ENCODE data around the gene HAGH.

Gene HAGH

DNA sequence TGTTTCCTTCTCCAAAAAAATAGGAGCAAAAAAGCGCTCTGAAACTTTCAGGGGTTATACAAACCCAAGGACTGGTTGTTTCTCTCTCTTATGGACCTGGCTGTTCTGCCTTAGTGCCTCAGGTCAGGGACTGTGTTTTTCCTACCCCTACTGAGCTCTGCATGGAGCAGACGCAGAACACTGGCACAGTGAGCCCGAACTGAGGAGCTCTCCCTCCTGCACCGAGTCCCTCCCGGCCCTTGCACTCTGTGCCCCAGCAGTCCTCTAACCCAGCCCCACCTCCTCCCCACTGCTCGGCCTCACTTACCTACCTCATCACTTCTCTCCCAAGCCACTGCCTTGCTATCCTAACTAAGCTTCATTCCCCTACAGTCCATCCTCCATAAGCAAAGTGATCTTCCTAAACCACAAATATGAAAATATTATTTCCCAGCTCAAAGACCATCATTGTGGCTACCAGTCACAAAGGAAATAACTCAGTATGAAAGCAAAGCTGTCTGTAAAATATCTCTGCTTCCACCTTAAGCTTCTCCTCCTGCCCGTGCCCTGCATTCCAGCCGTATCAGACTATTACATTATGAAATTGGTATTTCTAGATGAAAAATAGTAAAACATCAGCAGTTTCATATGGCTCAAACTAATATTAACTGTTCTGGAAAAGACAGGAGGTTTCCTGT lies 31.7 kb upstream of the HAGH start:
- H3K4me1 ChIP-seq (ENCODE audit: control insufficient read depth, low read depth, low read length): no peaks in the 10 kb centered on the region
- H3K27ac ChIP-seq (ENCODE audit: low read length): no peak overlapping the region
- H3K36me3 ChIP-seq (ENCODE audit: control insufficient read depth, low read depth, low read length): no peaks in the 10 kb centered on the region
- H3K9ac ChIP-seq (ENCODE audit: low read length): no peak overlapping the region
- H3K9me3 ChIP-seq (ENCODE audit: control insufficient read depth, low read depth, low read length): no peaks in the 10 kb centered on the region
- H3K4me3 ChIP-seq (ENCODE audit: low read length): no peak overlapping the region
- peaks cover 73% of the 10 kb centered on the region for H3K27me3 ChIP-seq (ENCODE audit: control insufficient read depth, insufficient read depth, low read length)

DNA sequence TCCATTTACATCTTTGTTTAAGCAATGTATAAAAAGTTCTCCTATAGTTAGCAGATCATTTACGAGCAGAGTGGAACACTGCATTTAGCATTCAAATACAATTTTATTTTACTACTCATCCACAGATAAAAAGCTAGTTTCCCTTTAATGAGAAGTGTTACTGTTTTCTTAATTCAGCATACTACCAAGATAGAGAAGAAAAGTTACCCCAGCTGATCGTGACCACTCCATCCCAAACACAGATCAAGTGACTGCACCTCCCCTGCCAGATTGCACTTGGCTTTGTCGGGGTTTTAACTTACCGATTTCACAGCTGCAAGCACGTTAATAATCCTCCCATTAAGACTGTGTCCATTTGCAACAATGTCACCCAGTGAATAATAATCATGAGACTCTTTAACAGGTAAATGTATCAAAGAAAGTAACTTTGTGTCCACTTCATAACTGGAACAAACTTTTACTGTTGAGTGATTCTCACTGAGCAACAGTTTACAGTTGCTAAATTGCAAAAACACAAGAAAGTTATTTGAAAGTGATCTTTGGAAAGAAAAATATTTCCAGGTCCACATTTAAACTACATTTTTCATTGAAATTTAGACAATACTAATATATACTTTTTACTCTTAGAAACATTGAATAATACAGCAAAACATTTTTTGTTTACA lies 30.9 kb upstream of the HAGH start:
- Histone ChIP-seq H3K9me3 (ENCODE audit: control insufficient read depth, low read depth, low read length) (no peaks in the 10 kb centered on the region), H3K27ac (ENCODE audit: low read length) (no peak overlapping the region), H3K36me3 (ENCODE audit: control insufficient read depth, low read depth, low read length) (no peaks in the 10 kb centered on the region), H3K27me3 (ENCODE audit: control insufficient read depth, insufficient read depth, low read length) (peaks cover 79% of the 10 kb centered on the region), H3K4me3 (ENCODE audit: low read length) (no peak overlapping the region), H3K4me1 (ENCODE audit: control insufficient read depth, low read depth, low read length) (no peaks in the 10 kb centered on the region), H3K9ac (ENCODE audit: low read length) (no peak overlapping the region)

DNA sequence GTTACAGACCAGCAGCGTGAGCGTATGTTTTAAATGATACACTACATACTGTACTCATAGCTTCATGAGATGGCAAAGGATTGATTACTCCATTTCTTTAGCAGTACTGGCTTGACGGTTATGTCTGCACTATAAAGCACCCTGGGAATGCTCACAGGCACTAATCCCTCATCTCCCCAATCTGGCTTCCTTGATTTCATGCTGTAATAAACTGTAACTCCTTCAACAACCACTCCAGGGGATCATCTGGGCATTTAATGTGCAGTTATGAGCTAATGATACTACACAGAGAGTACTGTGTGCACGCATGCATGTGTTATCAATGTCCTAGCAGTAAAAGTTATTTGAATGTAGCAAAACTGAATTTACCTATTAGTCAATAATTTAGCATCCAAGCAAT lies 25.2 kb upstream of the HAGH start:
- Histone ChIP-seq H3K27me3 (ENCODE audit: control insufficient read depth, insufficient read depth, low read length) (peaks cover 37% of the 10 kb centered on the region), H3K4me1 (ENCODE audit: control insufficient read depth, low read depth, low read length) (no peaks in the 10 kb centered on the region), H3K9me3 (ENCODE audit: control insufficient read depth, low read depth, low read length) (no peaks in the 10 kb centered on the region), H3K36me3 (ENCODE audit: control insufficient read depth, low read depth, low read length) (no peaks in the 10 kb centered on the region), H3K4me3 (ENCODE audit: low read length) (no peak overlapping the region), H3K9ac (ENCODE audit: low read length) (no peak overlapping the region), H3K27ac (ENCODE audit: low read length) (no peak overlapping the region)

DNA sequence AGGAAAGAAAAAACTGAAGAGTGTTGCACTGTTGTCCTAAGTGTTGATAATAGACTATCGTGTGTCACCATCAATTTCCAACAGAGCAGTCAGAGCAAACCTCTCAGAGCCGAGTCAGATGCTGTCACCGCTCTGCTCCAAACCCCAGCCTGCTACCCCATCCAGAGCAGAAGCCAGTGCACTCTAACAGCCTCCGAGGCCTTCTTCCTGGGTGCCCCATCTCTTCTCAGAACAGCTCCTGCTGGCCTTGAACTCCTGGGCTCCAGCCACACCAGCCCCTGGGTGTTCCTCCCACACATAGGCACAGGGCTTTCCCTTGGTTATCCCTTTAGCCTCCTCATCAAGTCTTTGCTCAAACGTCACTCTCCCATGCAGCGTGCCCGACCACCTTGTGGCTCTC lies 24.4 kb upstream of the HAGH start:
- H3K36me3 ChIP-seq (ENCODE audit: control insufficient read depth, low read depth, low read length): no peaks in the 10 kb centered on the region

DNA sequence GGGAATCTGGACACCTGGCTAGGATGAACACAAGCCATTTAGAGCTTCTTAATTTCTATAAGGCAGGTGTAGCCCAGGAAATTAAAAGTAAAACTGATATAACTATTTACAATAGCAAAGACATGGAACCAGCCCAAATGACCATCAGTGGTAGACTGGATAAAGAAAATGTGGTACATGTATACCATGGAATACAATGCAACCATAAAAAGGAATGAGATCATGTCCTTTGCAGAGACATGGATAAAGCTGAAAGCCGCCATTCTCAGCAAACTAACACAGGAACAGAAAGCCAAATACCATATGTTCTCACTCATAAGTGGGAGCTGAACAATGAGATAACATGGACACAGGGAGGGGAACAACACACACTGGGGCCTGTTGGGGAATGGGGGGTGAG lies 19.8 kb upstream of the HAGH start:
- no peak overlapping the region for H3K4me3 ChIP-seq (ENCODE audit: low read length)
- no peak overlapping the region for H3K9ac ChIP-seq (ENCODE audit: low read length)
- H3K27ac ChIP-seq (ENCODE audit: low read length): no peak overlapping the region
- no peaks in the 10 kb centered on the region for H3K4me1 ChIP-seq (ENCODE audit: control insufficient read depth, low read depth, low read length)
- no peaks in the 10 kb centered on the region for H3K9me3 ChIP-seq (ENCODE audit: control insufficient read depth, low read depth, low read length)
- no peaks in the 10 kb centered on the region for H3K36me3 ChIP-seq (ENCODE audit: control insufficient read depth, low read depth, low read length)
- H3K27me3 ChIP-seq (ENCODE audit: control insufficient read depth, insufficient read depth, low read length): peaks cover 10% of the 10 kb centered on the region

More for the DNA sequence above, 24.4 kb upstream of the HAGH start:
- no peaks in the 10 kb centered on the region for H3K9me3 ChIP-seq (ENCODE audit: control insufficient read depth, low read depth, low read length)
- H3K27me3 ChIP-seq (ENCODE audit: control insufficient read depth, insufficient read depth, low read length): peaks cover 37% of the 10 kb centered on the region
- no peak overlapping the region for H3K9ac ChIP-seq (ENCODE audit: low read length)
- H3K4me3 ChIP-seq (ENCODE audit: low read length): no peak overlapping the region
- no peak overlapping the region for H3K27ac ChIP-seq (ENCODE audit: low read length)
- no peaks in the 10 kb centered on the region for H3K4me1 ChIP-seq (ENCODE audit: control insufficient read depth, low read depth, low read length)

DNA sequence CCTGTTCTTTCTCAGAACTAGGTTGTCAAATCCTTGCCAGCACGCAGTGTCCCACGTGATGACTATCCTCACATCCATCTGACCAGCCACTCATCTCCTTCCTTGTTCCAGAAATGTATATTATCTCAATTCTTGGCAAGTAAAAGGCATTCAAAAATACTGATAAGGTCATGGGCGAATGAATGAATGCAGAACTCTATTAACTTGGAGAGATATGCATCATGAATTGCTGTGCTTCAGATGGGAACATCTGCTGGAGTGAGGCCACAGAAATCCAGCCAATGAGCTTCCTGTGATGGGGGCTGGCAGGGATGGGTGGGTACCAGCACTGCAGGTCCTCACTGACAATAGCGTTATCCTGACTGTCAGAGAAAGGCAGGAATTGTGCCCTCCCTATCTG lies 19.4 kb upstream of the HAGH start:
- Histone ChIP-seq H3K27me3 (ENCODE audit: control insufficient read depth, insufficient read depth, low read length) (peaks cover 6% of the 10 kb centered on the region), H3K36me3 (ENCODE audit: control insufficient read depth, low read depth, low read length) (no peaks in the 10 kb centered on the region), H3K9me3 (ENCODE audit: control insufficient read depth, low read depth, low read length) (no peaks in the 10 kb centered on the region), H3K4me3 (ENCODE audit: low read length) (no peak overlapping the region), H3K4me1 (ENCODE audit: control insufficient read depth, low read depth, low read length) (no peaks in the 10 kb centered on the region), H3K9ac (ENCODE audit: low read length) (no peak overlapping the region), H3K27ac (ENCODE audit: low read length) (no peak overlapping the region)

DNA sequence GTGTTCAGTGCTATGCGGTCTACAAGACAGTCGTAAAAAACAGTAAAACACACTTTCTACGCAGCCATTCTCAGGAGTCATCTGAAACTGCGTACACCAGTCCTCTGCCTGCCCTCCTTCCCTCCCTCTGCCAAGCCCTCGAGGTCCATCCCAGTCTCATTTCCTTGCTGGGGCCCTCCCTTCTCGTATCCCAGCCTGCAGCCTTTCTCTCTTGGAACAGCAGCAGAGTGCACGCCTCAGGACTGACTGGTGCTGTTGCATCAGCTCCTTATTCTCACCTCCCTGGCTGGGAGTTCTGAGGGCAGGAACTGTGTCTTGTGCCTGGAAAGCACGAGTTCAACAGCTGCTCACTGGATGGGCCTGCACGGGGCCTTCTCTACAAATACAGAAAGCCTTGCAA lies 12.9 kb upstream of the HAGH start:
- no peak overlapping the region for H3K27ac ChIP-seq (ENCODE audit: low read length)
- H3K36me3 ChIP-seq (ENCODE audit: control insufficient read depth, low read depth, low read length): no peaks in the 10 kb centered on the region
- no peaks in the 10 kb centered on the region for H3K27me3 ChIP-seq (ENCODE audit: control insufficient read depth, insufficient read depth, low read length)
- no peaks in the 10 kb centered on the region for H3K9me3 ChIP-seq (ENCODE audit: control insufficient read depth, low read depth, low read length)
- H3K4me3 ChIP-seq (ENCODE audit: low read length): no peak overlapping the region
- H3K4me1 ChIP-seq (ENCODE audit: control insufficient read depth, low read depth, low read length): no peaks in the 10 kb centered on the region
- H3K9ac ChIP-seq (ENCODE audit: low read length): no peak overlapping the region

DNA sequence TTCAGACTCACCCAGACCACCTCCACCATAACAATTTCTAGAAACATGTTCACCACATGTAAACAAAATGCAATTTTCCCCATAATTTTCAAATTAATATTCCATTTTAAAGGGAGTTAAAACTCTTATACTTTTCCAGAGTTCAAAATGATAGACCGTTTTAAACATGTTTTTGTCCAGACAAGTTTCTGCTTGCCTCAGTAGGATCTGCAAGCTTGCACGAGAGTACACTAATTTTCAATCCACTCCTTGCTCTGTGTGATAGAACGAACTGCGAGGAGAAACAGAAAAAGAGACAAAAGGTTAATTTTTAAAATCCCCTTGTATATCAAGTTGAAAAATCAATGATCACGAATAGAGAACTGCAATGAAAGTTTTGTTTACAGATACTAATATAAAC lies 7.5 kb upstream of the HAGH start:
- Histone ChIP-seq H3K9me3 (ENCODE audit: control insufficient read depth, low read depth, low read length) (no peaks in the 10 kb centered on the region), H3K9ac (ENCODE audit: low read length) (no peak overlapping the region), H3K36me3 (ENCODE audit: control insufficient read depth, low read depth, low read length) (no peaks in the 10 kb centered on the region), H3K4me3 (ENCODE audit: low read length) (no peak overlapping the region), H3K4me1 (ENCODE audit: control insufficient read depth, low read depth, low read length) (no peaks in the 10 kb centered on the region), H3K27ac (ENCODE audit: low read length) (no peak overlapping the region), H3K27me3 (ENCODE audit: control insufficient read depth, insufficient read depth, low read length) (no peaks in the 10 kb centered on the region)

DNA sequence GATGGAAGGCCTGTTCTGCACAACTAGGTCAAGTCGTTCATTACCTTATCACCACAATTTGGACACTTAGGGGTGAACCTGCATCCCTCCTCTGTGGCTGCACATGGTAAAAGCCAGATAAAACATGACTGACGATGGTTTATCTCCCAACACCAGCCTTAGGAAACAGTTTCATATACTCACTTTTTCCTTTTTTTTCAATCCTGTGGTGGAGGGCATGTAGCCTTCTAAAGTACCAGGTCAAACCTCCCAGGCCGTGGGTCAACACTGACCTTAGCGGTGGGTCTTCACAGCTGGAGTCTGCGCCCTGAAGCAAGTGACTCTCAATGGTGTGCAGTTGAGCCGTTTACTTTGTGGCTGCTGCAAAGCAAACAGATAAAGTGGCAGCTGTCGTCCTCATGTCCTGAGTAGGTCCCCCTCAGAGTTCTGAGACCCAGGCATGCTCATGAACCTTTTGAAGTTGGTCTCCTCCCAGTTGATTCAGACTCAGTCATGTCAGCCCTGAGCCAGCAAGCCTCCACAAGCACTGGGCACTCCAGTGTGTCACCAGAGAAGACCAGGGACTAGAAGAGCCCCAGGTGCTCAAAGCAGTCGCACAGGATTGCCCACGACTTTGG lies 6.3 kb upstream of the HAGH start:
- Histone ChIP-seq H3K27me3 (ENCODE audit: control insufficient read depth, insufficient read depth, low read length) (no peaks in the 10 kb centered on the region), H3K9ac (ENCODE audit: low read length) (no peak overlapping the region), H3K4me3 (ENCODE audit: low read length) (no peak overlapping the region), H3K9me3 (ENCODE audit: control insufficient read depth, low read depth, low read length) (no peaks in the 10 kb centered on the region), H3K27ac (ENCODE audit: low read length) (no peak overlapping the region), H3K4me1 (ENCODE audit: control insufficient read depth, low read depth, low read length) (no peaks in the 10 kb centered on the region), H3K36me3 (ENCODE audit: control insufficient read depth, low read depth, low read length) (no peaks in the 10 kb centered on the region)

DNA sequence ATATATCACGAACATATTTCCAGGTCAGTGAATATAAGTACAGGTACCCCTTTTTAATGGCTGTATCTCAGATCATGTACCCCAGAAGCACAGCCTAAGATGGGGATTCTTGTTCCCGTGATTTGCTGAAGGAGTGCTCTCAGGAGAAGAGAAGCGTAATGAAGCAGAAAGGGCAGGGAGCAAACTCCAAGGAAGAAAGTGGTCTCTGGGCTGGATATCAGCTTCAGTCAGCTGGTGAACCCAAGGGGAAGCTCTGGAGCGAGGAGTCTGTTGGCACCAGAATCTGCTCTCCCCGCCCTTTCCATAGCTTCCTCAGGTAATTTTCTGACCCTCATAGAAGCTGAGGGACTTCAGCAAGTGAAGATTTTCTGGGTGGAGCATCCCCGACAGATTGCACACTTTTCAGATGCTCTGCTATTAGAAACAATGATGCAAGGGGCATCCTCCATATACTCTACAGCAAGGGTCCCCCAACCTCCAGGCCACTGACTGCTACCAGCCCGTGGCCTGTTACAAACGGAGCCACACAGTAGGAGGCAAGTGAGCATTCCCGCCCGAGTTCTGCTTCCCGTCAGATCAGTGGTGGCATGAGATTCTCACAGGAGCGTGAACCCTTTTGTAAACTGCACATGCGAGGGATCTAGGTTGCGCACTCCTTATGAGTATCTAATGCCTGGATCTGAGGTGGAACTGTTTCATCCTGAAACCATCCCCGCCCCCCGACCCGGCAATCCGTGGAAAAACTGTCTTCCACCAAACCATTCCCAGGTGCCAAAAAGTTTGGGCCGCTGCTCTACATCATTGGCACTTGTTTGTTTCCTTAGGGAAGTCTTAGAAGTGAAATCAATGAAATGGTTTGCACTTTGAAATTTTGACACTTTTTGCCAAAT lies 4.8 kb upstream of the HAGH start:
- Histone ChIP-seq H3K27ac (ENCODE audit: low read length) (no peak overlapping the region), H3K9ac (ENCODE audit: low read length) (no peak overlapping the region), H3K27me3 (ENCODE audit: control insufficient read depth, insufficient read depth, low read length) (no peaks in the 10 kb centered on the region), H3K9me3 (ENCODE audit: control insufficient read depth, low read depth, low read length) (no peaks in the 10 kb centered on the region), H3K36me3 (ENCODE audit: control insufficient read depth, low read depth, low read length) (no peaks in the 10 kb centered on the region), H3K4me1 (ENCODE audit: control insufficient read depth, low read depth, low read length) (no peaks in the 10 kb centered on the region), H3K4me3 (ENCODE audit: low read length) (no peak overlapping the region)

DNA sequence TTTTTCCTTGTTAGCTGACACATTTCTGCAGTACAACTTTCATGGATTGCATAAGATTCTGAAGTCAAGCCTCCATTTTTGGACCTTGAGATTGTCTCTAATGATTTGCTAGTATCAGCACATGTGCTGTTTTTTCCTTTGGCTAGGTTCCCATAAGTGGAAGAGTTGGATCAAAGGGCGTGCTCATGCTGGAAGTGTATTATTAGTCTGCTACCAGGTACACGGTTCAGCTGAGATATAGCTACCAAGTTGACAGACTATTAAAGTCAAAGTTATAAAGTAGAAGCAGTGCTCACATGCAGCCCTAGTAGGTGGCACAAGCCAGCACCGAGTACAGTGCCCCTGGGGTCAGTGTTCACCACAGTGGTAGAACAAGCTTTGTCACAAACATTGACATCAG lies 3.6 kb upstream of the HAGH start:
- Histone ChIP-seq H3K36me3 (ENCODE audit: control insufficient read depth, low read depth, low read length) (no peaks in the 10 kb centered on the region), H3K4me1 (ENCODE audit: control insufficient read depth, low read depth, low read length) (no peaks in the 10 kb centered on the region), H3K27me3 (ENCODE audit: control insufficient read depth, insufficient read depth, low read length) (no peaks in the 10 kb centered on the region), H3K9me3 (ENCODE audit: control insufficient read depth, low read depth, low read length) (no peaks in the 10 kb centered on the region), H3K4me3 (ENCODE audit: low read length) (no peak overlapping the region), H3K9ac (ENCODE audit: low read length) (no peak overlapping the region), H3K27ac (ENCODE audit: low read length) (no peak overlapping the region)

All from iPS-18a (cell line).